HG03097 (cell line): ENCODE data around the gene PRRT3.
"Not testable (repeated sequence)": the region's sequence is repeated elsewhere in the genome, so short reads cannot be mapped to it uniquely, and the experiment has no call there.

Source experiments
- ATAC-seq: cut with Tn5 transposase; IDR thresholded peaks from one replicate; pipeline ENCODE4 v1.9.1; 2021; ENCODE audit not compliant: unreplicated experiment, low FRiP score

PRRT3 gene

DNA sequence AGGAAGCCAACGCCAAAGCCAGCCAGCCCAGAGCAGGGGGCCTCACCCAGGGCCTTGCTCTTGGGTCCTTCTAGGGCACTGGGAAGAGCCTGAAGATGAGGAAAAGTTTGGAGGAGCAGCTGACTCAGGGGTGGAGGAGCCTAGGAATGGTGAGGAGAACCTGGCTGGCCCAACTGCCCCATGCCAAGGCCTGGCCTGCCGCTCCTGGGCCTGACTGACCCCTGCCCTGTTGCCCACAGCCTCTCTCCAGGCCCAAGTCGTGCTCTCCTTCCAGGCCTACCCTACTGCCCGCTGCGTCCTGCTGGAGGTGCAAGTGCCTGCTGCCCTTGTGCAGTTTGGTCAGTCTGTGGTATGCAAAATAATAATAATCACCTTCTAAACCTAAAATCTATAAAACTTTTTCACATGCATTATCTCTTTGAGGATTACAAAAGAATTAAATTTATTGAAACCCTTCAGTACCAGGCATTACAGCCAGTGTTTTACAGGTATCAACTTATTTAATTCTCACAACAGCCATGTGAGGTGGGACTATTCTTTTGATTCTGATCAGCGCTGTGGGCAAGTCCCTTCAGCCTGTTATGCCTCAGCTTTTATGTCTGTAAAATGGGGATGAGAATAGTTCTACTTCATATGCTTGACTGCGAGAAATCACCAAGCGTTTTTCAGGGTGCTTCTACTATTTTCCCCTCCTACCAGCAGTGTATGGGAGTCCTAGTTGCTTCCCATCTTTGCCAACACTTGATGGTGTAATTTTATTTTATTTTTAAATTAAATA lies 33.8 kb downstream of the PRRT3 start:
- ATAC-seq: no peak

DNA sequence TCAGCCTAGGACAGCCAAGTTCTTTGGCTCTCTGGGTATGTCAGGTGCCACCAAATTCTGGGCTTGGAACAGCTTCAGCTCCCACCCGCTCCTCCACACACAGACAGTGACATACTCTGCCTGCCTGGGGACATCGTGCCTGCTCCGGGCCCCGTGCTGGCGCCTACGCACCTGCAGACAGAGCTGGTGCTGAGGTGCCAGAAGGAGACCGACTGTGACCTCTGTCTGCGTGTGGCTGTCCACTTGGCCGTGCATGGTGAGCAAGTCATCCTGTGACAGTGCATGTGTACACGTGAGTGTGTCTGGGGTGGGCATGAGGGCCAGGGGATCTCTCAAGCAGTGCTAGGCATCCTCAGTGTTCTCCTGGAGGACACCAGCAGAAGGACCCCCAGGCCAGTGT lies 34.4 kb downstream of the PRRT3 start:
- no peak for ATAC-seq

DNA sequence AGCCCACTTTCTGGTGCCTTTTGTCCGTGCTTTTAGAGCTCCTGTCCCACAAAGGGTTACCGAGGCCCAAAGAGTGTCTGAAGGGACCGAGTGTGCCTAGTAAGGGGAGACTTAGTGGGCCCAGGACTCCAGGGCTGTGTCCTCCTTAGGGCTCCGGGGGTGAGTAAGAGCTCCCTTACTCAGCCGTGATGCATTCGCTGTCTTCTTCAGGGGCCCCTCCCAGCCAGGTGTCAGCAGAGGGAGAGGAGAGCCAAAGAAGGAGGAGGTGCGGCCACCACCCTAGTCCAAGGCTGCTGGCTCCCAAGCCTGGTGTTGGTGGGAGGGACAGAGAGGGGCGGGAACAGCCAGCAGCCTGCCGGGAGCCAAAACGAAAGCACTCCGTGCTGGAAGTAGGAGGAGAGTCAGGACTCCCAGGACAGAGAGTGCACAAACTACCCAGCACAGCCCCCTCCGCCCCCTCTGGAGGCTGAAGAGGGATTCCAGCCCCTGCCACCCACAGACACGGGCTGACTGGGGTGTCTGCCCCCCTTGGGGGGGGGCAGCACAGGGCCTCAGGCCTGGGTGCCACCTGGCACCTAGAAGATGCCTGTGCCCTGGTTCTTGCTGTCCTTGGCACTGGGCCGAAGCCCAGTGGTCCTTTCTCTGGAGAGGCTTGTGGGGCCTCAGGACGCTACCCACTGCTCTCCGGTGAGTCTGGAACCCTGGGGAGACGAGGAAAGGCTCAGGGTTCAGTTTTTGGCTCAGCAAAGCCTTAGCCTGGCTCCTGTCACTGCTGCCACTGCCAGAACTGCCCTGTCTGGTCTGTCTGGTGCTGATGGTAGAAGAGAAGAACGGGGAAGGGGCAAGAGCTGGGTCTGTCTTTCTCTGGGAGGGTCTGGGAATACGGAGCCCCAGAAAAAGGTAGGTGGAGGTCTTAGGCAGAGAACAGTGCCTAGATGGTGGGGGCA lies 35.2 kb downstream of the PRRT3 start, which contains the start of gene IL17RC:
IL17RC (plus strand) TSS at position 365 of the 947 bp plus-strand sequence; CDS start at position 583, 218 bp downstream.
- no peak for ATAC-seq

DNA sequence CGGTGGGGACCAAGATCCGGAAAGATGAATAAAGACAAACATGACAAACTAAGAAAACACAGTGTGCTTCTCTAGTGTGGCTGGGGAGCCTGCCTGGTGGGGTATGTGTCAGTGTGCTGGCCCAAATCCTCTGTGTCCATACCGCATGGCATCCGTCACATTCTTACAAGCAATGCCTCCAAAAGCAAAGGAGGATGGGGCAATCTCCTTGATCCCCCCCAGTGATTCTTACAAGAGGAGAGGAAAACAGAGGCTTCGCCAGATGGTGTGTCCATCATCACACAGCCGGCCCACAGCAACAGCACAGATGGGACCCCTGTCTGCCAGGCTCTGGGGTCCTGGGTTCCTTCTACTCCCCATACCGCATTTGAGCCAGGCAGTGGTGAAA lies 35.9 kb downstream of the PRRT3 start:
- ATAC-seq: no peak

DNA sequence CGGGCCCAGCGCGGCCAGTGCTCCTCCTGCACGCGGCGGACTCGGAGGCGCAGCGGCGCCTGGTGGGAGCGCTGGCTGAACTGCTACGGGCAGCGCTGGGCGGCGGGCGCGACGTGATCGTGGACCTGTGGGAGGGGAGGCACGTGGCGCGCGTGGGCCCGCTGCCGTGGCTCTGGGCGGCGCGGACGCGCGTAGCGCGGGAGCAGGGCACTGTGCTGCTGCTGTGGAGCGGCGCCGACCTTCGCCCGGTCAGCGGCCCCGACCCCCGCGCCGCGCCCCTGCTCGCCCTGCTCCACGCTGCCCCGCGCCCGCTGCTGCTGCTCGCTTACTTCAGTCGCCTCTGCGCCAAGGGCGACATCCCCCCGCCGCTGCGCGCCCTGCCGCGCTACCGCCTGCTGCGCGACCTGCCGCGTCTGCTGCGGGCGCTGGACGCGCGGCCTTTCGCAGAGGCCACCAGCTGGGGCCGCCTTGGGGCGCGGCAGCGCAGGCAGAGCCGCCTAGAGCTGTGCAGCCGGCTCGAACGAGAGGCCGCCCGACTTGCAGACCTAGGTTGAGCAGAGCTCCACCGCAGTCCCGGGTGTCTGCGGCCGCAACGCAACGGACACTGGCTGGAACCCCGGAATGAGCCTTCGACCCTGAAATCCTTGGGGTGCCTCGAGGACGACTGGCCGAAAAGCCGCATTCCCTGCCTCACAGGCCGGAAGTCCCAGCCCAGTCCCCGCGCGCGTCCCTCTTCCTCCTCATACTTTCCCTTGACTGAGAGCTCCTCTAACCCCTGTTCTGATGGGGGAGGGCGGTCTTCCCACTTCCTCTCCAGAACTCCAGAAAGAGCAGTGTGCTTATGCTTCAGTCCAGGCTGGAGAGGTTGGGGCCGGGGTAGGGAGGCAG lies 36.7 kb downstream of the PRRT3 start:
- ATAC-seq: no peak

DNA sequence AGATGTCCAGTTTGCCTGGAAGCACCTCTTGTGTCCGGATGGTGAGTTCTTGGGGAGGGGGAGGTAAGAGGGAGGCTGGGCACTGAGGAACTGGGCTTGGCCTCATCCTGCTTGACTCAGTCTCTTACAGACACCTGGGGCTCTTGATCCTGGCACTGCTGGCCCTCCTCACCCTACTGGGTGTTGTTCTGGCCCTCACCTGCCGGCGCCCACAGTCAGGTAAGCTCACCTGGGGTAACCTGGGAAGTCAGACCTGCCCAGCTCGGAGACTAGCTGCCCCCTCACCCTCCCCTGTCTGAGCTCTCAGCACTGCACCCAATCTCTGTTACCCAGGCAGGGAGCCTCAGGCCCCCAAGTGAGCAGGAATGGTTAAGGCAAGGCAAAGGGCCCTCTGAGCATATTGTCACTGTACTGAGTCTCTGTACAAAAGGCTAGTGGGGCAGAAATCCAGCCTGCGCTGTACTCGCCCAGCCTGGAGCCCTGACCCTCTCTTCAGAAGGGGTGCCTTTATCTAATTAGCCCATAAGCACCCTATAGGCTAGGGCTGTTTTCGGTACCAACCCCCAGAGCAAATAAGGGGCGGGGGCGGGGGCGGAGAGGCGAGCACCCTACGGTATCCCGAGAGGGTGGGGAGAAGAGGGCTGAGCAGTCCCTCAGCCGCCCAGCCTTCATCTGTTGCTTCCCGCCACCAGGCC lies 37.5 kb downstream of the PRRT3 start:
- no peak for ATAC-seq

DNA sequence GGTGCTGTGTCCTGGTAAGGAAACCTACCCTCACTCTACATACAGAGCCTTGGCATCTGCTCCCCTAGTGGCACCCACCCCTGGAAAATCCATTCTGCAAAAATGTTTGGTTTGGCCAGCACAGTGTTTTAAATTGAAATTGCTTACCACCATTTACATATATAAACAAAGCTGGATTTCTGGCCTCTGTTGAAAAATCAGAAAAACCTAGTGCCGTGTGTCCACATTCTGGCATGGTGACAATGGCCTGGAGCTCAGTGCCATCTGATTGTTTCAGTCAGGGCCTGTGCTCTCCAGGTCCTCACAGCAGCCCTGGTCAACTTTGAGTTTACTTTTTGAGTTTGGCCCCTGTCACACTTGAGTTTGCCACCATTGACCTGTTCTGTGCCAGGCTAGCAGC lies 38.2 kb downstream of the PRRT3 start:
- no peak for ATAC-seq

DNA sequence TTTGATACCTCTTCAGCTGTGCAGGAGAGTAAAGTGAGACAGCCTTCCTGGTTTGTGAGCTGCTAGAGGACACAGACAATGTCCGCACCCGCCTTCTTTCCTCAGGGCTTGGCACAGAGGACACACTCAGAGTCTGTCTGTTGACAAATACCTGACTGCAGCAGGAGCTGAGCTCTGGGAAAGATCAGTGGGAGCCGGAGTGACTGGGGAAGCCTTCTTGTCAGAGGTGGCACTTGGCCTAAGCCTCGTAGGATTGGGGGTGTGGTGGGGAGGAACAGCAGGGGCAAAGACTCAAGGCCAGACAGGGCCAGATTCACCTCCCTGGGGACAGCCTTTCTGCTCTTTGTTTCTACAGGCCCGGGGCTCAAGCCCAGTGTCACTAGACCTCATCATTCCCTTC lies 38.6 kb downstream of the PRRT3 start:
- ATAC-seq: no peak

DNA sequence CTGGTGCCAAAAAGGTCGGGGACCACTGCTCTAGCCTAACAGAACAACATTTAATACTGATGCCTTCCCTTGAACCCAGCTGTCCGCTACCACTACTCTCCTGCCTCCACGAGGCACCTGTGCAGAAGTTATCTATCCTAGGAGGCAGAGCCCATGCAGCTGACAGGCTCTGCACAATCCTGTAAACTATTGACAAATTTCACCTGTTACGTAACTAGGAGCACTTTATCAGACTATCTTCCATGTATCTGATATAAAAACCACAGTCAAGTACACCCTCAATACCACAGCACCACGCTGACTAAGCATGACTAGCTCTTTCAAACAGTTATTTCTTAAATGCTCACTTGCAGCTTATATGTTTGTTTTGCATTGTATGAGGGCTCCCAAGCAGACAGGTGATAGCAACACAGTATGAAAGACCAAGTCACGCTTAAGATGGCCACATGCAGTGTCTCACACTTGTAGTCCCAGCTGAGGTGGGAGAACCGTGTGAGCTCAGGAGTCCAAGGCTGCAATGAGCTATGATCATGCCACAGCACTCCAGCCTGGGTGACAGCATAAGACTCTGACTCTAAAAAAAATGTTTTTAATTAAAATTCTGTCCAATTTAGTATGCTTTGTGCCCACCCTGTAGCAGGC lies 39.8 kb downstream of the PRRT3 start:
- no peak for ATAC-seq

DNA sequence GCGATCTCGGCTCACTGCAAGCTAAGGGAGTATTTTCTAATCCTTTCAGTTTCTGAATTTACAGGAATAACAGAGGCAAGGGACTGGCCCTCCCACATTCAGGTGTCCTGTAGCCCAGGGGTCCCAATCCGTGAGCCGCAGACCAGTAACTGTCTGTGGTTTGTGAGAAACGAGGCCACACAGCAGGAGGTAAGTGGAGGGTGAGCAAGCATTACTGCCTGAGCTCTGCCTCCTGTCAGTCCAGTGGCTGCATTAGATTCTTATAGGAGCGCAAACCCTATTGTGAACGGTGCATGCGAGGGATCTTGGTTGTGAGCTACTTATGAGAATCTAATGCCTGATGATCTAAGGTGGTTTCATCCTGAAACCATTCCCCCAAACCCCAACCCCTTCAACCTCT lies 40.3 kb downstream of the PRRT3 start:
- ATAC-seq: no peak

DNA sequence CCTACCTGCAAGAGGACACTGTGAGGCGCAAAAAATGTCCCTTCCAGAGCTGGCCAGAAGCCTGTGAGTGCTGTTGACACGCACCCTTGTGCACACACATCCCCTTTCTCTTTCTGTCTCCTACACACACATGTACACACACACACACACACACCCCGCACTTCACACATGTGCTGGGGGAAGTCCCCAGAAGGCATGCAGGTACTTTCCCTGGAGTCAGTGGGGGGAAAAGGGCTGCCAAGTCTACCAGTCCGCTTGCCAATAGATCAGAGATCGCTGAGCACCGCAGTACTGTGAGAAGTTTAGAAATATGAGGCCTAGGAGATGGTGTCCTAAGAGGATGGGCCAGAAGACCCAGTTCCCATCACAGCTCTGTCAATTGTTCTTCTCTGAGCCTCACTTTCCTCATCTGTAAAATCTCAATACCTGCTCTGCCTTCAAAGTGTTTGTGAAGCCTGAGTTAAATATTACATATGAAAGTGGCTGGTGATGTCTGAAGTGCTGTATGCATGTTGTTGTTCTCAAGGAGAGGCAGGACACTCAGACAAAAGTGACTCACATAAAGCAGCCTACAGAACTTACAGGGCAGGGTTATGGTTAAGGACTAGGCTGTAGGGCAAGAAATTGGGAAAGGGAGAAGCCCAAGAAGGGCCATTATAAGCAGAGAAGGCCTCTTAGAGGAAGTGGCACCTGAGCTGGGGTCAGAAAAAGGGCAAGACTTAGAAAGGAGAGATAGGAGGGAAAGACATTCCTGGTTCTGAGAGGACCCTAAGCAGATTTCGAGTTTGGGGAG lies 42.8 kb downstream of the PRRT3 start:
- no peak for ATAC-seq

DNA sequence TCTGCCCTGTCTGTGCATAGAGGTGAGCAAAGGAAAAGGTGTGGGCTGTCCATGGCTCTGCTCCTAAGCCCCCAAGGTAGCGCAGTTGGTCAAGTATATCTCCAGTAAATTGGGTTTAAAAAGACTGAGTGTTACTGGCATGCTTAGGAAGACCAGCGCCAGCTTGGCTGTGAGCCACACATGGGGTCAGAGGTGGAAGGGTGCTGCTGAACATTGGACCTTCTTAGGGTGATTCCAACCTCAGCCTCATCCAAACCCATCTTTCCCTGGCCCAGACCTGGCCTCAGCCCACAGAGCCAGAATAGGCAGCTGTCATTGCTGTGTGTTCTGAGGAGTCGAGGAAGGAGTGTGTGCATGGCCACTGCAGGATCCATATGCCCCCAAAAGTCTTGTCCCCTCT lies 43.9 kb downstream of the PRRT3 start:
- ATAC-seq: no peak

DNA sequence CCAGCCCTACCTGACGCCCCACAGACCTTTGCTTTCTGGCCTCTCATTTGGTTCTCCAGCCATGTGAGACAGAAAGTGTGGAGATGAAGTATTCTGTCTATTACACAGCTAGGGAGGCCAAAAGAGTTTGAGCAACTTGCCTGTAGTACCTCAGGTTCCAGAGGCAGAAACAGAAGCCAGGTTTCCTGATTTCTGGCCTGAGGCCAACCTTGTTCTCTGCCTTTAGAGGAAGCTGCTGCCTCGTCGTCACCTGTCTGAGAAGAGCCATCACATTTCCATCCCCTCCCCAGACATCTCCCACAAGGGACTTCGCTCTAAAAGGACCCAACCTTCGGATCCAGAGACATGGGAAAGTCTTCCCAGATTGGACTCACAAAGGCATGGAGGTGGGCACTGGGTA lies 45.7 kb downstream of the PRRT3 start:
- no peak for ATAC-seq

DNA sequence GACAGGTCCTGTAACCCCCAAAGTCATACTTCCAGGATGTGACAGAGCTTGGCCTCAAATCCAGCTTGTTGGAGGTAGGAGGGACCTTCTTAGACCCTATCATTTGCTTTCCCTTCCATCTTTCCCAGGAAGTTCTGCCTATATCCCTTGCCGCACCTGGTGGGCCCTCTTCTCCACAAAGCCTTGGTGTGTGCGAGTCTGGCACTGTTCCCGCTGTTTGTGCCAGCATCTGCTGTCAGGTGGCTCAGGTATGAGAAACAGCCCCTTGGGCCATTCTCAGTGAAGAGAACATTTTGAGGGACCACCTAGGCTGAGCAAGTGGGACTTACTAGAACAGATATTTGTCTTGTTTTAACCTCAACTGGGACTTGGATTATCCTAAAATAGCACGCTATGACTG lies 48.3 kb downstream of the PRRT3 start:
- ATAC-seq: no peak

DNA sequence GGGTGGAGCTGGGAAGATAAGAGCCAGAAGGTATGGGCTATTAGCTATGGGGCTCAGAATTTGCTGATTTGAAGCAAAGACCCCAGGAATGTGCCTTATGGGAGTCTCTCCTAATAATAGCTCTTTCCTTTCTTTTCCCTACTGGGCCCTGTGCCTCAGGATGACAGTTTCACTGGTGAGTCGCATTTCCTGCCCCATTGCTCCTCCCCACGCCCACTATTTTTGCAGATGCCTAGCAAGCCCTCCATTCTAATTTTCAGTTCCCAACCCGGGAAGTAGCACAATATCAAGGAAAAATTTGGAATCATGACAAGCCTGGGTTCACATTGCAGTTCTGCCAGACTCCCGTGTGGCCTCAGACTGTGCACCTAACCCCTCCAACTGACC lies 49.0 kb downstream of the PRRT3 start:
- ATAC-seq: no peak

DNA sequence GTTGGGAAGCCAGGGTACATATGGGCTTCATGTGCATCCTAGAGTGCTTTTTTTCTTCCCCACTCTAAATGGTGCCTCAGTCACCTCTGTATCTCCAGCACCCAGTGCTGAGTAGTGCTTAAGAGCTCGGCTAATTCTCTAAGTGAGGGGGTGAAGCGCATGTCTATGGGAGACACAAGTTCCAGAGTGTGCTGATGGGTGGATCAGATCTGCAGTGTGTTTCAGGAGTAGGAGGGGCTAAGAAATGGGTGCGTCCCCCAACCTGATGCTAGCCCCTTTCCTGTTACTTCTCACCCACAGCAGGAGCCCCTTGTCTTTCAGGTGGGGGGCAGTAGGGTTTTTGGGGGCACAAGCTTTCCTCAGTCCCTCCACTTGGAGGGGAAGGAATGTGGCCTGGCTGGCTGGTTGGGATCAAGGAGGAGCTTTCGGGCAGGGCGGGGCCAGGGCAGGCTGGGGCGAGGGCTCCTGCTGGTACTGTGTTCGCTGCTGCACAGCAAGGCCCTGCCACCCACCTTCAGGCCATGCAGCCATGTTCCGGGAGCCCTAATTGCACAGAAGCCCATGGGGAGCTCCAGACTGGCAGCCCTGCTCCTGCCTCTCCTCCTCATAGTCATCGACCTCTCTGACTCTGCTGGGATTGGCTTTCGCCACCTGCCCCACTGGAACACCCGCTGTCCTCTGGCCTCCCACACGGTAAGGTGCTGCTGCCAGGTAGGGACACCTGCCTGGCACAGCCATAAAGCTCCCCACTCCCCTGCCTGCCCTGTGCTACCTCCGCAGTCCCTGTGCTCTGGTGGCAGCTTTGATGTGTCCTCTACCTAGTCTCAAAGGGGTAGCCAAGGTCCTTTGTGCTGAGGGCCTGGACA lies 49.6 kb downstream of the PRRT3 start, which contains the start of gene IL17RE:
IL17RE (plus strand) TSS at position 477 of the 866 bp plus-strand sequence; CDS start at position 562, 85 bp downstream.
- no peak for ATAC-seq

DNA sequence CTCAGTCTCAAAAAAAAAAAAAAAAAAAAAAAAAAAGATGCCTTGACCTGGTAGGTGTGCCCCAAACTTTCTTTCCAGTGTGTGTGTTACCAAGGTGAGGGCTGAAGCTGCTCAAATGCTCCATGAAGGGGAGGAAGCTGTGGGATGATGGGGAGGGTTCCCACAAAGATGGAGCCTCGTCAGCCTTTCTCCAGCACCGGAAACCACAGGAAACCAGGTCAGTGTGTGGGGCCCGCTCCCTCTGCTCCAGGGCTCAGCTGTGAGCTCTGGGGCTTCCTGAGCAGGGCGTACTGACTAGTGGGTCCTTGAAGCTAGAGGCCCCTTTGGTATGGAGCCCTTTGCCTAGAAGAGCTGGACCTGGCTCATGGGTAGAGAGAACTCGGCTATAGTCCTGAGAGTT lies 50.2 kb downstream of the PRRT3 start:
- no peak for ATAC-seq

DNA sequence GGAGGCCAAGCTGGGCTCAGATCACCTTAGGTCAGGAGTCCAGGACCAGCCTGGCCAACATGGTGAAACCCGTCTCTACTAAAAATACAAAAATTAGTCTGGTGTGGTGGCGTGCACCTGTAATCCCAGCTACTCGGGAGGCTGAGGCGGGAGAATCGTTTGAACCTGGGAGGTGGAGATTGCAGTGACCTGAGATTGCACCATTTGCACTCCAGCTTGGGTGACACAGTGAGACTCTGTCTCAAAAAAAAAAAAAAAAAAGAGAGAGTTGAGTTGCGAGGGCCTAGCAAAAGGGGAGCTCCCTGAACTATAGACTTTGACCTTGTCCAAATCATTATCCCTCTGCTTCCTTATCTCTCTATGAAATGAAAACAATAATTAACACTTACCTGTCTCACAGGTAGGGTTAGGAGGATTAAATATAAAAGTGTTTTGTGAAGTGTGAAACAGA lies 51.2 kb downstream of the PRRT3 start:
- not testable (repeated sequence) for ATAC-seq
